Non-pigmented ciliary epithelial cell (primary cell): Measurements from ENCODE around the gene ARL15.
"Not testable (repeated sequence)": the region's sequence is repeated elsewhere in the genome, so short reads cannot be mapped to it uniquely, and the experiment has no call there.

Experiments used
- DNase-seq: peaks from one replicate; pipeline ENCODE4 v3.0.0-alpha.2; 2010; ENCODE audit warnings: low read depth

The ARL15 gene

DNA sequence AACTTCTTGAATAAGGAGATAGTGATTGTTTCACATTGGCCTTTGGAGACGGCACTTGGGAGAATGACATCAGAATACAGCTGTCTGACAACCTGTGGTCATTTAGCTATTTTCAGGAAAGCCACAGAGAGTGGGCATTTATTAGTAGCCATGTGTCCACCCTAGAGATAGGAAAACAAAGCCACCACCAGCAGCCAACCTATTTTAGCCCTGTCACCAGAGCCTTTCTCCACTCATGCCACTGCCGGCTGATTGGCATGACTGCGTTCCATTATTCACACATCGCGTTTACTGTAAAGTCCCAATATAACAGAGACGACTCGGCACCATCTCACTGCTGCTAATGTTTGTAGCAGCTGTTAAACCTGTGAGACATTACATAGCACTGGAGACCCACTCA lies 419.9 kb downstream of the ARL15 start:
- no peak for DNase-seq

DNA sequence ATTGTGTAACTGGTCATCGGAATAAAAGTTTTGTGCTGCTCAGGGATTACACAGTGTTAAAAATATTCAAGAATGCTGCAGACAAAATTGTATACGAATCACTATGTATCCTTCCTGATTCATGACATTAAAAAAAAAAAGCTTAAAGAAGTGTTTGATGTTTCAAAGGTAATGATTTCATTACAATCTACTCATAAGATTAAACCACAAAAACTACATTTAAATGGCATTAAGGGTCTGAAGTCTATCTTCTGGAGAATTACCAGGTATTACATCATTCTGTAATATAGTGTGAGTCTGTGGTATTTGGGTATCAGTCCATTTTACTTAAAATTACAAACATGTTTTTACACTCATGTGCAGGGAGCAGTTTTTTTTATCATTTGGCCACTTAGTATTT lies 425.5 kb downstream of the ARL15 start:
- no peak for DNase-seq

DNA sequence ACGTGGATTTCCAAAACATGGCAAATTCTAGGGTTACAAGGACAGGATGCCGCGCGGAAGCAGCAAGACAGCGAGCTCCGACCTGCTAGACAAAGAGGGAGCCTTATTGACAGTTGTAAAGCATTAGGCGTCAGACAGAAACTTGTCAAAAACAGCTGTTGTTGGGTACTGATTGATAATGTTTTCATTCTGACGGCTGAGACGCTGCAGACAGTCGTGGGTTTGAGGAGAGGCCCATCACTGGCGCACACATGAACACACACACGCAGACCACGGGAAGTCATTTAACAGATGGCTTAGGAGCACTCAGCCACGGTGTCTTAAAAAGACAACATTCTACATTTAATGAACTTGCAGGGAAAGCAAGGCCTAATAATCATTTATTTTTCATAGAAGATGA lies 426.0 kb downstream of the ARL15 start:
- no peak for DNase-seq

DNA sequence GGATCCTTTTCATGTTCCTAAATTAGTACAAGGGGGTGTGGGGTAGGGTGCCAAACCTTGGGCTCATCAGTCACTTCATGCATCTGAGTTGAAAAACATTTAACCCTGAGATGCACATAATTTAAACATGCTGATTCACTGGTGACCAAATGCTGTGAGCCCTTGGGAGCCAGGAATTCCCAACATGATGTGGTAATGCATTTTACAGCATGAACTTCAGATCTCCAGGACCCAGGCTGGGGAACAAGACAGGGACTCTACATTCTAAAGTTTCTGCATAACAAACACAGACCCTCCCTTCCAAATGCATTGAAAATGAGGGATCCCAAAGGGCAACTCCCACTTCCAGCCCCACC lies 427.7 kb downstream of the ARL15 start:
- DNase-seq = peak; percentile 5

DNA sequence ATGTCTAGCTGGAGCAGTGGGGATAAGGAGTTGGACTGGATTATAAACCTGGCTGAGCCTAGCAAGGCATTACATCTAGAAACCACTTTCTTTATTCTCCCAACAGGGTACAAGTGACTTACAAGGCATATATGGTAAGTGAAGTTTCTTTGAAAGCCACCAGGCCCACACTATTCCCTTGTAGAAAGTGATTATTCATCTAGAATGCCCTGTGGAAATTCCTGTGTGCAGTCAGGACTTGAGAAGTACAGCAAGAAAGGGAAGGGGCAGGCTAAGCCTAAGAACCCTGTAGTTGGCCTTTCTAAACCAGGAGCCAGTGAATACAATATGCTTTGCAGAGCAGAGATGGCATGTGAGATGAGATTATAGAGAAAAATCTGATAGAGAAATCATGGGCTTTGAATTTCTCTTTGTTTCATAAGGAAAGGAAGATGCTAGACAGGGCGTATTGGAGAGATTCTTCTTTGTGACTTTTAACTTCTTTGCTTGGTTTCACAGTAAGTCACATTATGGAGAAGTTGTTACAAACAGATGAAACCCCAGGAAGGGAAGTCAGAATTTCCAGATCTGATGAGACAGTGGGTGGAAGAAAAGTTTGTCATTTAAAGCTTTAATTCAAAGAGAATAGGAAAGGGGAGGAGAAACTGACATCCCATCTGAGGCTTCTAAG lies 428.2 kb downstream of the ARL15 start:
- no peak for DNase-seq

DNA sequence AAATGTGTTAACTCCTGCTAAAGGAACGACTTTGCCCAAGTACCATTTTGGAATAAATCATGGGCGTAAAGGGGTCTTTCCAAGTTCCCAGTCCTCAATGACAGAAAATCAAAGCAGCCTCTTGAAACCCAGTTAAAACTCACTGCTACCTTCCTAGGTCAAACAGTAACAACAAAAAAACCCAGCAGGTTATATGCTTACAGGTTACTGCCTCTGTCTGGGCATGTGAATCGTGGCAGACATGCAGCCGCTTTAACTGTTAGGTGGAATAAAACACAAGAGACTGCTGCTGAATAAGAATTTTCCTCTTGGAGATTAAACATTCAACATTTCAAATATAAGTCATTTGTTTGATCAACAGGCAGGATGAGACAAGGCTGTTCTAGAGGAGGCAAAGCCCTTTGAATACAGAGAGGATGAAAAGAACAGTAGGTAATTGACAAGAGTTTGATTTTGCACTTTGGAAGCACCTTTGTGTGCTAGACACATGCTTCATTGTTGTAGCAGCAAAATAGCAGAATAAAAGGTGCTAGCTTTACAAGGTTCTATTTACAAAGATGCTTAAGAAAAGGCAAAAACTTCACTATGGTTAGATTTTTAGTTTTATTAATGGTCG lies 430.6 kb downstream of the ARL15 start:
- DNase-seq = no peak

DNA sequence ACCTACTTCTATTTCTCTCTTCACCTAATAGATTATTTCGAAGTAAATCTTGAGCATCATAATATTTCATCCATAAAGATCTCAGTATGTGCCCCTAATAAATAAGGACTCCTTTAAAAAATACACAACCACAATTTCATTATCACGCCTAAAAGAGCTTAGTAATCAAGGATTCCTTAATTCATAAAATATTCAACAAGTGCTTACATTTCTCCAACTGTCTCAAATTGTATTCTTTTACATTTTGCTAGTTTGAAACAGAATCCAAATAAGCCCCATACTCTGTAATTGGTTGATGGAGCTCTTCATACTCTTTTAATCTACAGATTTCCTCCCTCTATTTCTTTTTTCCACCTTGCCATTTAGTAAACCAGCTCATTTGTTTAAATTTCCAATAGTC lies 432.4 kb downstream of the ARL15 start:
- DNase-seq = no peak

DNA sequence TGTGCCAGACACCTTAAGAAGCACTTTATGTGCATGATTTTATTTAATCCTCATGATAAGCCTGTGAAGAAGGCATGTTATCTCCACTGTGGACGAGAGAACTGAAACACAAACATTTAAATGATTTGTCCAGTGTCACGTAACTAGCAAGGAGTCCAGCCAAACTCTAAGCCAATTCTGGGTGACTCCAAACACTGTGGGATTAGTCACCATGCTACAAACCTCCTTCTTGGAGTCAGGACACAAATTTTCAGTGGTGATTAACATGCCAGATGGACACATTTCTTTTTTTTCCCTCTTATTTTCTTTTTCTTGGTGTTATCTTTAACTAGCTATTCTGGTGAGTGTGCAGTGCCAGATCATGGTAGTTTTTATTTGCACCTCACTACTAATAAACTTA lies 433.1 kb downstream of the ARL15 start:
- peak; percentile 15 for DNase-seq

DNA sequence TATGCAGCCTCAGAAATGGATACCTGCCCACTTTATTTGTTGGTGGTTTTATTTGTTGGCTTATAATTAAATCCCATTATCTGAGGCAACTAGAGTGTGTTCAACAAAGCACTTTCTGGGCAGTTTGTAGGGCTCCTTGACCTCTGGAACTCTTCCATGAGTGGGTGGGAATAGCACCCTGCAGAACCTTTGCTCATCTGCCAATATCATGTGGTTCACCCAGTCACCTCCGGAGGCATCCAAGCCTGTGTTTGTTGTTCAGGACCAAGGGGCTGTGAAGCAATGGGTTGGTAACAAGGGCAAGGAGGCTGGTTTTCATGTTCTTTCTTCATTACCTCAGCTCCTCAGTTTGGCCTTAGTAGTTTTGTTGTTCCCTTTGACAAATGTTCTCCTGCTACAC lies 436.0 kb downstream of the ARL15 start:
- no peak for DNase-seq

DNA sequence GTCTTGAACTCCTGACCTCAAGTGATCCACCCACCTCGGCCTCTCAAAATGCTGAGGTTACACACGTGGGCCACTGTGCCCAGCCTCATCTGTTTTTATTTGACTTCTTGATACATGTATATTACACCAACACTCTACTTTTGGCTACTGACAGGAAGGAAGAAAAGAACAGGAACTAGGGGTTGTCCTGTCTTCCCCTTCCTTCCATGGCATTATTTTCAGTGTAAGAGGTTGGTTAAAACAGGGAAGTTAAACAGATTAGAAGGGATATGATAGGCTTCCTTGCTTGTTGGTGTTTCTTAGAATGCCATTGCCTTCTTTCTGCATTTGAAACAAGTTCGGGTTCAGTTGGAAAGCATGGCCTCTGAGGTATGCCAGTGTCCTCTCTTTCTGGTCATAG lies 437.1 kb downstream of the ARL15 start:
- DNase-seq = no peak

DNA sequence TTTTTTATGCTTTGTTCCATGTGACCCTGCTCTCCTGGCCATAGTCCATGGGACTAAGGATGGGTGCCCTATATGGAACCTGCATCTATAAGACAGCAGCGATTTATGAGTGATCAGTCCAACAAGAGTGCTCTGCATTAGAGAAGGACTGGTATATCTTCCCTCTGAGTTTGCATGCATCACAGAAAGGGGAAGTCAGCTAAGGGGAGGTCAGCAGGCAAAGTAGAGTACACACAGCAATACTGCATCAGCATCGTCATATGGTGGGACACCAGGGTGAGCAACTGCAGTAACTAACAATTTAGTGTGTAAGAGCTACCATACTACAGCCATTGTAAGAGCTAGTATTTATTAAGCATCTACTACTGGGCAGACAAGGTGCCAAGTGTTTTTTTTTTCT lies 438.6 kb downstream of the ARL15 start:
- no peak for DNase-seq

DNA sequence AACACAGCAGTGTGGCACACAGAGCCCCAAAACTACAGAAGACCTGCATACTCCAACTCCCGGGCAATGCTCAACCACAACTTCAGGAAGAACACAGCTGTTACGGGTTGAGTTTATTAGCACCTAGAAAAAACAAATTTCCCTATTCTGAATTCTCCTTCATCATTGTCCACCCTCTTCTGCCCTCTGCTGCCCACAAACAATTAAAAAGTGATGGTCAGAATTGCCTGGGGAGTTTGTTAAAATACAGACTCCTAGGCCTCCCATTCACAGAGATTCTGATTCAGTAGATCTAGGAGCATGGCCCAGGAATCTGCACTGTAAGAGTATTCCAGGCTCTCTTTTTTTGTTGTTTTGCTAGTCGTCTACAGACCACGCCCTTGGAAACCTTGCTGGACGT lies 439.3 kb downstream of the ARL15 start:
- DNase-seq = no peak

DNA sequence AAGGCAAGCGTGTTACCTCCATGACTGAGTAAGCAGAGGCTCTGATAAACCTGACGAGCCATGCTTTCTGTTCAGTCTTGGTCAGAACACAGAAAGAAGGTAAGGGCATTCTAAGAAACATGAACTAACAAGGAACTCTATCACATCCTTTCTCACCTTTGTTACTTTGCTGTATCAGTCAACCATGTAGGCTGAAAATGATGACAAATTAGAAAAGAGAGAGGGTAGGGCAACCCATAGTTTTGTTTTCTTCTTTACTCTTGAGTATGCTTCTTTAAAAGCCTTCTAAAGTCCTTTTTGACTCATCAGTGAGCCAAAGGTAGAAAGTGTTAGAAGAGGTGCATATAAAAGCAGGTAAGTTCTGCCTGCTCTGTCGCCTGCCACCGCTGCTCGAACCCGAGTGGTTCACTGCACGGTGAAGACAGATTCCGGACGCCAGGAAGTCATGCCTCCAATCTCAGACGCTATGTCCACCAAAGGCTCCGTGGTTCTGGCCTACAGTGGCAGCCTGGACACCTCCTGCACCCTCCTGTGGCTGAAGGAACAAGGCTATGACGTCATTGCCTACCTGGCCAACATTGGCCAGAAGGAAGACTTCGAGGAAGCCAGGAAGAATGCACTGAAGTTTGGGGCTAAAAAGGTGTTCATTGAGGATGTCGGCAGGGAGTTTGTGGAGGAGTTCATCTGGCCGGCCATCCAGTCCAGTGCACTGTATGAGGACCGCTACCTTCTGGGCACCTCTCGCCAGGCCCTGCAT lies 451.5 kb downstream of the ARL15 start:
- DNase-seq = no peak

DNA sequence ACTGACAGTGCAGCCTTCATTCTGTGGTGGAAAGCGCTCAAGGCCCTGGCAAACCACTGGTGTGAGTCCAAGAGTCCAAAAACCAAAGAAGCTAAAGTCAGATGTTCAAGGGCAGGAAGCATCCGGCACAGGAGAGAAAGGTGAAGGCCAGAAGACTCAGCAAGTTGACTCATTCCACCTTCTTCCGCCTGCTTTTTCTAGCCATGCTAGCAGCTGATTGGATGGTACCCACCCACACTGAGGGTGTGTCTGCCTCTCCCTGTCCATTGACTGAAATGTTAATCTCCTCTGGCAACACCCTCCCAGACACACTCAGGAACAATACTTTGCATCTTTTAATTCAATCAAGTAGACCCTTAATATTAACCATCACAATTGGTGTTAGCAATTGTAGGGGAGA lies 453.9 kb downstream of the ARL15 start:
- DNase-seq = no peak

DNA sequence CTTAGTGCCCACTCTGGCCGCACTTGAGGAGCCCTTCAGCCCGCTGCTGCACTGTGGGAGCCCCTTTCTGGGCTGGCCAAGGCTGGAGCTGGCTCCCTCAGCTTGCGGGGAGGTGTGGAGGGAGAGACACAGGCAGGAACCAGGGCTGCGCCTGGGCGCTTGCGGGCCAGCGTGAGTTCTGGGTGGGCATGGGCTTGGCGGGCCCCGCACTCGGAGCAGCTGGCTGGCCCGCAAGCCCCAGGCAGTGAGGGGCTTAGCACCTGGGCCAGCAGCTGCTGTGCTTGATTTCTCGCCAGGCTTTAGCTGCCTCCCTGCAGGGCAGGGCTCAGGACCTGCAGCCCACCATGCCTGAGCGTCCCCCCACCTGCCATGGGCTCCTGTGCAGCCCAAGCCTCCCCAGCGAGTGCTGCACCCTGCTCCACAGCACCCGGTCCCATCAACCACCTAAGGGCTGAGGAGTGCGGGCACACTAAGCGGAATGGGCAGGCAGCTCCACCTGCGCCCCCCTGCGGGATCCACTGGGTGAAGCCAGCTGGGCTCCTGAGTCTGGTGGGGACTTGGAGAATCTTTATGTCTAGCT lies 473.4 kb downstream of the ARL15 start:
- DNase-seq = not testable (repeated sequence)

DNA sequence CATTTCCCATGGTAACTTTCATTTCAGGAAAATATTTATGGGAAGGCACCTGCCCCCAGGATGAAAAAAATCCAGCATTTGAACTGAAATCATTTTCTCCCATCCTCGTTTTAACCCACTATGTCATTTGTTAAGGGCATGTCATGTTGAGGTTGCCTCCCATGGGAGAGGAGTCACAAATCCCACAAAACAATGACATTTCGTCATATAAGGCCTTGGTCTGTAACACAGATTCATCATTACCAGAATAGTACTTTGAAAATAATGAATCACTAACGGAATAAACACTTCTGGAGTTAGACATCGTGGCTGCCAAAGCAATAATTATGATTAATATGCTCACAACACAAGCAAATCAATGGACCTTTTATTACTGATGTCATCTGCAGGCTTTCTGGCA lies 475.9 kb downstream of the ARL15 start:
- no peak for DNase-seq
